GM12801 (cell line): Measurements from ENCODE around the gene THAP6.

Source experiments
- TF ChIP-seq, protein P1 (sequence below): IDR thresholded peaks from one replicate; pipeline ENCODE4 v1.5.1; 2011; ENCODE audit warnings: control low read depth; ENCODE audit not compliant: insufficient read length; ENCODE audit errors: extremely low read depth

THAP6 gene

DNA sequence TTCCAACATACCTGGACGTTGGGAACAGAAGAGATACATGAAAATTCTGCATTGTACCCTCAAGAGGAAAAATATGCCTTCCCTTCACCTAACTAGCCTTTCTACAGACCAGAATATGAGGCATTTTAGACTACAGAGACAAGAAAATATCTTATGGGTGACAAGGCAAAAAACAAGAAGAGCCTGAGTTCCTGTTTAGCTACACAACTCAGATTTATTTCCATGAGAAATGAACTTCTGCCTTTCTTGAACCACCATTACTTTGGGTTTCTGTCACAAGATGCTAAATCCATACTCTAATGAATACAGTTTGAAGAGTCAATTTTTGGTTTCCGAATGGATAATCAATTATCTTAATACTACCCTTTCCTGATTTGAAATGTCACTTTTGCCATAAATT, 18.8 kb upstream of the THAP6 start:
- TF ChIP-seq, protein P1, sequence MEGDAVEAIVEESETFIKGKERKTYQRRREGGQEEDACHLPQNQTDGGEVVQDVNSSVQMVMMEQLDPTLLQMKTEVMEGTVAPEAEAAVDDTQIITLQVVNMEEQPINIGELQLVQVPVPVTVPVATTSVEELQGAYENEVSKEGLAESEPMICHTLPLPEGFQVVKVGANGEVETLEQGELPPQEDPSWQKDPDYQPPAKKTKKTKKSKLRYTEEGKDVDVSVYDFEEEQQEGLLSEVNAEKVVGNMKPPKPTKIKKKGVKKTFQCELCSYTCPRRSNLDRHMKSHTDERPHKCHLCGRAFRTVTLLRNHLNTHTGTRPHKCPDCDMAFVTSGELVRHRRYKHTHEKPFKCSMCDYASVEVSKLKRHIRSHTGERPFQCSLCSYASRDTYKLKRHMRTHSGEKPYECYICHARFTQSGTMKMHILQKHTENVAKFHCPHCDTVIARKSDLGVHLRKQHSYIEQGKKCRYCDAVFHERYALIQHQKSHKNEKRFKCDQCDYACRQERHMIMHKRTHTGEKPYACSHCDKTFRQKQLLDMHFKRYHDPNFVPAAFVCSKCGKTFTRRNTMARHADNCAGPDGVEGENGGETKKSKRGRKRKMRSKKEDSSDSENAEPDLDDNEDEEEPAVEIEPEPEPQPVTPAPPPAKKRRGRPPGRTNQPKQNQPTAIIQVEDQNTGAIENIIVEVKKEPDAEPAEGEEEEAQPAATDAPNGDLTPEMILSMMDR, result no peak

DNA sequence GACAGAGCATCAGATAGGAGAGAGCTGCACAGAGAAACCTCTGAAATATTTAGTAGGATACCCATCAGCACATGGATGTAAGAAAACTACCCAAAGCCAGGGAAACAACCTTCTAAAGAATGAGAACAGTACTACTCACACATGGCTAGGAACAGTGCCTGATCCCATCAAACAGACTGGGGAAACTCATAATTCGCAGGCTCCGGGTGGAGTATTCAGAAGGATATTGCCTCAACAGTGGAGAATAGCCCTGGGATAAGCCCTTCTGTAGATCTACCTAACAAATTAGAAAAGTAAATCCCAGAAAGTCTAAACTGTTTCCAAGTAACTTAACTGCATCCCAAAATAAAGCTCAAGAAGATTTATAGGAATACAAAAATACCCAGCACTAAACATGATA, 17.9 kb upstream of the THAP6 start:
- TF ChIP-seq, protein P1, result no peak

DNA sequence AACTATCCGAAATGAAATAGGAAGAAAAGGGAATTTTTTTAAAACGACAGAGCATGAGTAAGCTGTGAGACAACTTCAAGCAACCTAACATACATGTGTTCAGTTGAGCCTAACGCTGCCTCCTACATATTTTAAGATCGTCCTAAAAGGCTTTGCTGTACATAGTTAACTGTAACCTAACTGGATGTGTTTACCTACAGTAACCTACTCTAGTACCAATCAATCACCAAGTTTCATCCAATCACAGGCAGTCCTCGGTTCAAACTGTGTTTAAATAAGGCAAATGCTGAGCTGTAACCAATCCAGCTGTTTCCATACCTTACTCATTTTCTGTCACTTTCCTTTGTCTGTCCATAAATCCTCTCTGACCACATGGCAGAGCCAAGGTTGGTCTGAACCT, 17.1 kb upstream of the THAP6 start:
- TF ChIP-seq, protein P1, result no peak

DNA sequence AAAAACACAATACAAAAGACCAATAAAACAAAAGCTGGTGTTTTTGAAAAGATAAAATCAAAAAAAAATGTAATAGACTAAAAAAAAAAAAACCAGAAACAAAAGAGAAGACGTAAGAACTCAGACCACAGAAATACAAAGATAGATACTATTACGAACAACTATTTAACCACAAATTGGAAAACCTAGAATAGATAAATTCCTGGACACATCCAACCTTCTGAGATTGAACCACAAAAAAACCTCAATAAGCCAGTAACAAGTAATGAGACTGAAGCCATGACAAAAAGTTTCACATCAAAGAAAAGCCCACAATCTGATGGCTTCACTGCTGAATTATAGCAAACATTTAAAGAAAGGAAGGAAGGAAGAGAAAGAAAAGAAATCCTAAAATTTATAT, 16.2 kb upstream of the THAP6 start:
- TF ChIP-seq, protein P1, result no peak

DNA sequence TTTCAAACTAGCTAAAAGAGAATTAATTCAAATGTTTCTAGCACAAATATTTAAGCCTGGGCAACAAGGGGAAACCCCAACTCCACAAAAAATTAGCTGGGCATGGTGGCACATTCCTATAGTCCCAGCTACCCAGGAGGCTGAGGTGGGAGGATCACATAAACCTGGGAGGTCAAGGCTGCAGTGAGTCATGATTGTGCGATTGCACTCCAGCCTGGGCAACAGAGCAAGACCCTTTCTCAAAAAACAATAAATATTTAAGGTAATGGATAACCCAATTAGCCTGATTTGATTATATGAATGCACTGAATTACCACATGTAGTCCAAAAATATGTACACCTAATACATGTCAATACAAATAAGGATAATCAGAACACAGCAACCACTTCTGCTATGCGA, 14.4 kb upstream of the THAP6 start:
- TF ChIP-seq, protein P1, result no peak

DNA sequence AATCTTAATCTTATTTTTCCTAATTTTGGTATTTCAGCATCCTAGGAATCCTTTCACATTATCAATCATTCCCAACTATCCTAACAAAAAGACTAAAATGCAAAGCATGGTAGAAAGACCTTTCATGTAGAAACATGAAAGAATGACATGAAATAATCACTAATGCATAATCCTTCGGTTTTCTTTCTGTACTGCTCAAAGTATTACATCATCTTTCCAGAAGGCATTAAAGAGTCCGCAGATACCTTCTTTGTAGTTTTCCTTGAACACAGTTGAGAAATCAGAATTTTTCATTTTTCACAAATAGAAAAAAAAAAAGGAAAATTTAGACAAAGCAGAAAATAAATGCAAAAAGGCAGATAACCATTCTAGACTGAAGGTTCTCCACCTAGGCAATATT, 11.6 kb upstream of the THAP6 start:
- TF ChIP-seq, protein P1, result no peak

DNA sequence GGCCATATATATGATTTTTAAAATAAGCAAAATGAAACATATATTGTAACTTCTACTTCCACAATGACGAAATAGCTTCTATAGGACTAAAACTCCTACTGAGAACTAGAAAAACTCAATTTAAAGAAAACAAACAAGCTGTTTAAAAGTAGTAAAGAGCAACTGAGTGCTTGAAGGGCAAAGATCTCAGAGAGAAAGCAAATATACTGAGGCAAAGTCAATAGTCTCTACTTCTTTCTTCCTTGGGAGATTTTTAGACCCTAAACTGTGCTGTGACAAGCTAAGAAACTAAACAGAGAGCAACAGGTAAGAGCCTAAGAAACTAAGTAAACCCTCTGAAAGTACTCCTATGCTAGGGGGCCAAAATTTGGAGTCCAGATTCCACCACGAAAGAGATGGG, 8.6 kb upstream of the THAP6 start:
- TF ChIP-seq, protein P1, result no peak

DNA sequence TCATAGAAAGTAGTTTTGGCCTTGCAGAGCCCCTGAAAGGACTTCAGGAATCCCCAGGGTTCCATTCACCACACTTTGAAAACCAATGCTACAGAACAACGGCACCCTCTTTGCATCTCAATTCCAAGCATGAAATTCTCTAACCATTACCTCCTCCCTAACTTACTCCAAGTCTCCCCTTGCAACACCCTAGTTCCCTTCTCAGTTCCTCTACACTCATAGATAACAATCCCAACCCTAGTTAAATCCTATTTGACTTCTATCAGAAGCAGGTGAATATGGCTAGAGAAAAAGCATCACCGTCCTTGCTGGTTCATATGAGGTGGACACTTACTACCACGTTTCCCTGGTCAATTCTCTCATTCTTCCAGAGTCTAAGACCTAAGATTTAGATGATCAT, 2.4 kb upstream of the THAP6 start:
- TF ChIP-seq, protein P1, result no peak
